DND-41 (cell line): ENCODE results near the gene HHLA2.

Experiments used
- CTCF ChIP-seq: IDR thresholded peaks from 2 replicates; pipeline ENCODE4 v1.5.1; 2012; ENCODE audit warnings: borderline replicate concordance, low read length, moderate library complexity, mild to moderate bottlenecking; ENCODE audit not compliant: poor library complexity, severe bottlenecking; ENCODE audit errors: extremely low read depth
- EZH2 ChIP-seq: IDR thresholded peaks from 3 replicates; pipeline ENCODE4 v1.6.1; 2012; ENCODE audit warnings: borderline replicate concordance, low read depth, mild to moderate bottlenecking, moderate library complexity, low read length, inconsistent platforms; ENCODE audit not compliant: severe bottlenecking

DNA sequence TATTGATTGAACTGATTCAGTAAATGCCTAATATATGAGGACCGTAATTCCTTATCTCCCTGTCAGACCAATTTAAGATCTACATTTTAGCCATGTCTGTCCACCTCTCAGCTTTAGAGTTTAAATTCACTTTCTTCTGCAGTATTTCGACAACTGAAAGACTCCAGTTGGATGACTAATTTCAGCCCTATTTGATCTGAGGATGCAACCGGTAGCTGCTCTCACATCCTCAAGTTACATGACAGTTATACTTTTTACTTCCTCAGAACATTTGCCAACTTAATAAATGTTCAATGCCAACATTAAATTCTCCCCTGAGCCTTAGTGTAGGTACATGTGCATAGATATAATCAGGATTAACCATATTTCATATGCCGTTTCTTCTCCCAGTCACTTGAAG, 2.5 kb upstream of the HHLA2 start:
- no peak for TF ChIP-seq CTCF
- no peak for TF ChIP-seq EZH2
